CD14-positive monocyte (primary cell): ENCODE measurements around the gene RHOC. TPM values are rescaled to one million over a fixed set of nuclear protein-coding genes. Genes with fewer than 3 reads are reported as not detected.

Experiments used
- DNase-seq, 3 donors: peaks; one replicate each; pipeline ENCODE4 v3.0.0-alpha.2; 2011 to 2022
- H2AFZ ChIP-seq: 2 replicates; pipeline ENCODE4 v1.6.0; 2012; ENCODE audit warnings: mild to moderate bottlenecking, low read depth, low read length, inconsistent platforms; ENCODE audit not compliant: insufficient read depth, poor library complexity, severe bottlenecking
- H3K27ac ChIP-seq, 2 donors: 1 replicate in 1 of 2; 2 replicates in 1 of 2; pipeline ENCODE4 v1.5.1; 2012 to 2013; ENCODE audit warnings: low read length in 2 of 2, control low read depth in 1 of 2, inconsistent platforms in 1 of 2, low read depth in 1 of 2, mild to moderate bottlenecking in 1 of 2
- H3K27me3 ChIP-seq, 2 donors: one replicate each; pipeline versions ENCODE4 v1.6.0 to v1.6.1; 2011 to 2013; ENCODE audit warnings: low read length in 2 of 2; ENCODE audit not compliant: control insufficient read depth in 2 of 2, insufficient read depth in 2 of 2
- H3K36me3 ChIP-seq, 2 donors: replicated peaks in 1 of 2; 1 replicate in 1 of 2; 2 replicates in 1 of 2; pipeline versions ENCODE4 v1.5.1 to v1.6.1; 2012 to 2013; ENCODE audit warnings: low read length in 2 of 2, control low read depth in 1 of 2, inconsistent platforms in 1 of 2, mild to moderate bottlenecking in 1 of 2; ENCODE audit not compliant: insufficient read depth in 2 of 2, control insufficient read depth in 1 of 2
- H3K4me1 ChIP-seq, 2 donors: 1 replicate in 1 of 2; 2 replicates in 1 of 2; pipeline versions ENCODE4 v1.5.1 to v1.6.1; 2012 to 2013; ENCODE audit warnings: low read length in 2 of 2, control low read depth in 1 of 2, inconsistent platforms in 1 of 2, mild to moderate bottlenecking in 1 of 2, moderate library complexity in 1 of 2; ENCODE audit not compliant: insufficient read depth in 2 of 2, control insufficient read depth in 1 of 2
- H3K4me2 ChIP-seq: replicated peaks from 2 replicates; pipeline ENCODE3; 2012; ENCODE audit warnings: low read length, moderate library complexity, mild to moderate bottlenecking; ENCODE audit not compliant: poor library complexity, severe bottlenecking; ENCODE audit errors: extremely low read depth
- H3K4me3 ChIP-seq, 3 experiments: fragments of 200-600 bp in 1 of 3; sonication (generic) in 1 of 3; replicated peaks in 1 of 3; 1 replicate in 2 of 3; 2 replicates in 1 of 3; pipeline ENCODE4 v1.5.1; 2011 to 2013; ENCODE audit warnings: low read length in 3 of 3, mild to moderate bottlenecking in 3 of 3, control low read depth in 2 of 3, low read depth in 2 of 3, inconsistent platforms in 1 of 3, moderate library complexity in 1 of 3
- H3K79me2 ChIP-seq: 2 replicates; pipeline ENCODE4 v1.6.0; 2012; ENCODE audit warnings: mild to moderate bottlenecking, control low read depth, inconsistent platforms, low read length, moderate library complexity; ENCODE audit not compliant: insufficient read depth
- H3K9ac ChIP-seq: 2 replicates; pipeline ENCODE4 v1.6.0; 2017; ENCODE audit warnings: low read length, mild to moderate bottlenecking; ENCODE audit not compliant: insufficient read depth, poor library complexity, severe bottlenecking
- H3K9me3 ChIP-seq, 2 donors: replicated peaks in 1 of 2; 1 replicate in 1 of 2; 2 replicates in 1 of 2; pipeline versions ENCODE4 v1.5.1 to v1.6.1; 2012 to 2013; ENCODE audit warnings: low read length in 2 of 2, control low read depth in 1 of 2; ENCODE audit not compliant: control insufficient read depth in 1 of 2, insufficient read depth in 1 of 2
- H4K20me1 ChIP-seq: 2 replicates; pipeline ENCODE4 v1.6.0; 2012; ENCODE audit warnings: mild to moderate bottlenecking, low read length, control low read depth, moderate library complexity; ENCODE audit not compliant: insufficient read depth
- H3K27ac Mint-ChIP-seq, 7 donors: one replicate each; pipeline ENCODE4 v1.8.0; 2020; ENCODE audit warnings: mild to moderate bottlenecking in 7 of 7, mixed read lengths in 7 of 7, moderate library complexity in 6 of 7, inconsistent platforms in 2 of 7
- H3K27me3 Mint-ChIP-seq, 3 donors: one replicate each; pipeline ENCODE4 v1.8.0; 2021 to 2022; ENCODE audit warnings: low read depth in 3 of 3, mild to moderate bottlenecking in 3 of 3, mixed read lengths in 3 of 3, moderate library complexity in 3 of 3, inconsistent platforms in 1 of 3
- H3K36me3 Mint-ChIP-seq, 2 donors: one replicate each; pipeline ENCODE4 v1.8.0; 2020; ENCODE audit warnings: mixed read lengths in 2 of 2, inconsistent platforms in 1 of 2, mild to moderate bottlenecking in 1 of 2
- H3K4me1 Mint-ChIP-seq: one replicate; pipeline ENCODE4 v1.8.0; 2020; ENCODE audit warnings: mild to moderate bottlenecking, mixed read lengths
- H3K4me3 Mint-ChIP-seq, 2 donors: one replicate each; pipeline ENCODE4 v1.8.0; 2020; ENCODE audit warnings: mild to moderate bottlenecking in 2 of 2, mixed read lengths in 2 of 2, moderate library complexity in 1 of 2
- H3K9me3 Mint-ChIP-seq, 7 donors: one replicate each; pipeline ENCODE4 v1.8.0; 2020 to 2022; ENCODE audit warnings: mixed read lengths in 7 of 7, mild to moderate bottlenecking in 6 of 7, moderate library complexity in 6 of 7, inconsistent platforms in 2 of 7
- CTCF ChIP-seq: fragments of 200-600 bp; IDR thresholded peaks from one replicate; pipeline ENCODE4 v1.8.0; 2022; ENCODE audit warnings: antibody characterized with exemption, mild to moderate bottlenecking
- WGBS: methylation state at CpG from one replicate; pipeline ENCODE4 v1.1.5; 2013; ENCODE audit warnings: missing lambda C conversion rate; ENCODE audit not compliant: insufficient coverage; 5-methylcytosine and 5-hydroxymethylcytosine counted together
- intact Hi-C, 2 donors: fragments of 100-400 bp; cut with micrococcal nuclease; formaldehyde crosslinking; loops; one replicate each; pipeline versions ENCODE4 v1.15.0 to v1.15.1; 2023
- polyA plus RNA-seq, 3 donors: library from polyadenylated mRNA; depleted of rRNA in 1 of 3; unstranded in 2 of 3; stranded (reverse) in 1 of 3; fragments of 300-500 nt in 2 of 3; fragments of >200 nt in 1 of 3; fragmentation: Illumina TruSeq in 2 of 3; gene quantifications; 1 replicate in 2 of 3; 2 replicates in 1 of 3; pipeline ENCODE4 v1.2.3, GENCODE V29; 2012 to 2021

RHOC gene
- polyA plus RNA-seq, 3 donors = 78.9 to 119 (median 91.5) TPM

GRCh38 chr1:112672009-112672408 is 34.9 kb downstream of the RHOC start:
- Mint-ChIP-seq H3K9me3 (no peaks in the 10 kb centered on the region), H3K4me3 (no peak overlapping the region), H3K4me1 (peaks cover 35% of the 10 kb centered on the region), H3K27ac (peak overlapping the region in 2 of 7 donors; percentile 6 to 55), H3K36me3 (peaks cover 51 to 57% of the 10 kb centered on the region in 2 donors), H3K27me3 (peaks cover 0 to 10% (median 7%) of the 10 kb centered on the region in 3 donors)
- no peaks in the 10 kb centered on the region for H3K27me3 ChIP-seq
- peaks cover 48 to 60% of the 10 kb centered on the region in 2 donors for H3K36me3 ChIP-seq
- intact Hi-C loops = loop anchor here in 1 of 2 donors (5.0 kb wide), 2 partner anchors 35 to 45 kb away; partner anchors contain the start of gene RHOC
- no peak for TF ChIP-seq CTCF
- DNase-seq = no peak
- H2AFZ ChIP-seq = no peak overlapping the region
- no peak overlapping the region for H3K27ac ChIP-seq
- no peak overlapping the region for H3K9ac ChIP-seq
- H3K9me3 ChIP-seq = no peaks in the 10 kb centered on the region
- 100% methylated on average over 1 of the region's 2 CpGs for WGBS
- no peak overlapping the region for H3K4me2 ChIP-seq
- H3K4me3 ChIP-seq = no peak overlapping the region
- peaks cover 20 to 23% of the 10 kb centered on the region in 2 donors for H3K4me1 ChIP-seq
- no peaks in the 10 kb centered on the region for H3K79me2 ChIP-seq
- peaks cover 48% of the 10 kb centered on the region for H4K20me1 ChIP-seq

DNA sequence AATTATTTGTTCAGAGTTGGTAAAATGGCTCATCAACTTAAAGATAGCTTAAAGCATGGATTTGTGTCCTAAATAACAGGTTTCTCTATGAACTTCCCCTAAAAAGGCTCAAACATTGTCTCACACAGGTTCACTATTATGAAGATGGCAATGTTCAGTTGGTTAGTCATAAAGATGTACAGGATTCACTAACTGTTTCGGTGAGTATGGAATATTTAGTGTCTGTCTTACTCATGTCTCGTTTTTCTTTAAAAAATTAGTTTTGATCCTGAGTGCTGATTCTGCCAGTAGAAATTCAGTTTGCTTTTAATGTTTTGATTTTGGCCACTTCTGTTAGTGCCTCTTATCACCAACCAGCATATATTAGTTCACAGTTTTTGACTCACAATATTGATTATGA is 40.0 kb downstream of the RHOC start:
- Histone ChIP-seq H3K4me2 (no peak overlapping the region), H3K4me1 (no peaks in the 10 kb centered on the region), H3K9me3 (no peaks in the 10 kb centered on the region), H3K36me3 (peaks cover 92 to 100% of the 10 kb centered on the region in 2 donors), H3K4me3 (no peak overlapping the region), H3K27ac (no peak overlapping the region), H4K20me1 (peaks cover 91% of the 10 kb centered on the region), H3K9ac (no peak overlapping the region), H3K27me3 (no peaks in the 10 kb centered on the region), H3K79me2 (no peaks in the 10 kb centered on the region), H2AFZ (no peak overlapping the region)
- Mint-ChIP-seq H3K27ac (no peak overlapping the region), H3K4me1 (peaks cover 9% of the 10 kb centered on the region), H3K27me3 (no peaks in the 10 kb centered on the region), H3K4me3 (no peak overlapping the region), H3K9me3 (peaks cover 0 to 2% (median 0%) of the 10 kb centered on the region in 7 donors), H3K36me3 (peaks cover 85 to 93% of the 10 kb centered on the region in 2 donors)
- TF ChIP-seq CTCF = no peak
- no peak for DNase-seq
- no CpG with 5 or more reads among the region's 2 CpGs for WGBS
- intact Hi-C loops = no loop called here
